Muscle layer of duodenum (tissue), 2 donors: ENCODE results near the gene CTAG1B.
"Not testable (repeated sequence)": the region's sequence is repeated elsewhere in the genome, so short reads cannot be mapped to it uniquely, and the experiment has no call there.

Experiments
- H3K27ac ChIP-seq: one replicate; pipeline ENCODE4 v1.7.0; 2013; ENCODE audit warnings: mild to moderate bottlenecking, low read length
- H3K27me3 ChIP-seq: one replicate; pipeline ENCODE4 v1.7.0; 2013; ENCODE audit warnings: low read depth, mild to moderate bottlenecking, control low read depth, low read length
- H3K36me3 ChIP-seq, 2 donors: one replicate each; pipeline ENCODE4 v1.7.0; 2013; ENCODE audit warnings: low read length in 2 of 2, control low read depth in 1 of 2, mild to moderate bottlenecking in 1 of 2; ENCODE audit not compliant: insufficient read depth in 2 of 2, control insufficient read depth in 1 of 2
- H3K4me1 ChIP-seq, 2 donors: one replicate each; pipeline ENCODE4 v1.7.0; 2013; ENCODE audit warnings: low read length in 2 of 2, mild to moderate bottlenecking in 2 of 2, control low read depth in 1 of 2, moderate library complexity in 1 of 2; ENCODE audit not compliant: insufficient read depth in 2 of 2, control insufficient read depth in 1 of 2
- H3K4me3 ChIP-seq, 2 donors: one replicate each; pipeline ENCODE4 v1.7.0; 2013; ENCODE audit warnings: low read length in 2 of 2, low read depth in 1 of 2, mild to moderate bottlenecking in 1 of 2
- H3K9me3 ChIP-seq, 2 donors: one replicate each; pipeline ENCODE4 v1.7.0; 2013; ENCODE audit warnings: low read length in 2 of 2, control low read depth in 1 of 2, mild to moderate bottlenecking in 1 of 2; ENCODE audit not compliant: control insufficient read depth in 1 of 2
- donor health status: healthy.

Gene CTAG1B

GRCh38 chrX:154653048-154653401 lies 33.9 kb upstream of the CTAG1B start:
- H3K4me3 ChIP-seq, result no peak overlapping the region

GRCh38 chrX:154652311-154653047 lies 33.4 kb upstream of the CTAG1B start:
- no peaks in the 10 kb centered on the region for H3K9me3 ChIP-seq
- no peaks in the 10 kb centered on the region for H3K4me1 ChIP-seq
- no peaks in the 10 kb centered on the region for H3K36me3 ChIP-seq
- no peak overlapping the region for H3K27ac ChIP-seq
- H3K27me3 ChIP-seq, result no peaks in the 10 kb centered on the region
- no peak overlapping the region for H3K4me3 ChIP-seq

More at GRCh38 chrX:154653048-154653401, 33.9 kb upstream of the CTAG1B start:
- Histone ChIP-seq H3K27me3 (no peaks in the 10 kb centered on the region), H3K27ac (no peak overlapping the region), H3K36me3 (no peaks in the 10 kb centered on the region), H3K9me3 (no peaks in the 10 kb centered on the region), H3K4me1 (no peaks in the 10 kb centered on the region)

- Histone ChIP-seq H3K4me3 (no peak overlapping the region), H3K9me3 (no peaks in the 10 kb centered on the region), H3K36me3 (no peaks in the 10 kb centered on the region), H3K4me1 (no peaks in the 10 kb centered on the region), H3K27ac (no peak overlapping the region), H3K27me3 (no peaks in the 10 kb centered on the region)
Measured at GRCh38 chrX:154650221-154650510, 31.1 kb upstream of the CTAG1B start.

GRCh38 chrX:154649503-154650220 lies 30.6 kb upstream of the CTAG1B start:
- no peaks in the 10 kb centered on the region for H3K27me3 ChIP-seq
- H3K9me3 ChIP-seq, result no peaks in the 10 kb centered on the region
- H3K4me3 ChIP-seq, result no peak overlapping the region
- no peaks in the 10 kb centered on the region for H3K36me3 ChIP-seq
- H3K27ac ChIP-seq, result no peak overlapping the region
- no peaks in the 10 kb centered on the region for H3K4me1 ChIP-seq

GRCh38 chrX:154648931-154649330 lies 29.8 kb upstream of the CTAG1B start:
- Histone ChIP-seq H3K4me3 (no peak overlapping the region), H3K4me1 (no peaks in the 10 kb centered on the region), H3K27me3 (no peaks in the 10 kb centered on the region), H3K9me3 (no peaks in the 10 kb centered on the region), H3K27ac (no peak overlapping the region), H3K36me3 (no peaks in the 10 kb centered on the region)

DNA sequence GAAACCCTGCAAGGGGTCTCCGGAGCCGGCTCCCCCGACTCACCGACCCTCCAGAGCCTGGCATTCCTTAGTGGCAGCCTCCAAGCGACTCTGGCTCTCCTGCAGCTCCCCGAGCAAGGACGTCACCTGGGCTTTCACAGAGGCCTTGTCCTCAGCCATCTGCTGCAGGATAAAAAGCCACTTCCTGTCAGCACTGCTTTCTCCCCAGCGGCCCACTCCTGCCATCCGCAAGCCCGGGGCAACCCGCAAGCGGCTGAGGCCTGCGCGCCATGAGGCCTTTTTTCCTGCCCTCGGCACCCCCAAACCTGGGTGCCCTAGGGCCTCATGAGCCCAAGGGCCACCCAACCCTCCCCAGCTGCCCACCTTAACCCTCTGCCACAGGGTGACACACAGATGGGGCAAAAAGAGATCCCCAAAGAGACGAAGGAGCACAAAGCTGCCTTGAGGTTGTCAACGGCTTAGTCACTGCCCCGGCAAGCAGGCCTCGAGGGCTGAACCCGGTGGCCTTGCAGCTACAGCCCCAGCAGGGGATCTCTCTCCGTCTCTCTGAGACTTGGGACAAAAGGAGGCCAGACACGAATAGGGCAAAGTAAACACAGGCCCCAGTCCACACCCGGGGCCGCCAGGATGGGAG lies 26.8 kb upstream of the CTAG1B start:
- not testable (repeated sequence) for H3K36me3 ChIP-seq, H3K27me3 ChIP-seq, H3K9me3 ChIP-seq, H3K27ac ChIP-seq, H3K4me3 ChIP-seq, H3K4me1 ChIP-seq

DNA sequence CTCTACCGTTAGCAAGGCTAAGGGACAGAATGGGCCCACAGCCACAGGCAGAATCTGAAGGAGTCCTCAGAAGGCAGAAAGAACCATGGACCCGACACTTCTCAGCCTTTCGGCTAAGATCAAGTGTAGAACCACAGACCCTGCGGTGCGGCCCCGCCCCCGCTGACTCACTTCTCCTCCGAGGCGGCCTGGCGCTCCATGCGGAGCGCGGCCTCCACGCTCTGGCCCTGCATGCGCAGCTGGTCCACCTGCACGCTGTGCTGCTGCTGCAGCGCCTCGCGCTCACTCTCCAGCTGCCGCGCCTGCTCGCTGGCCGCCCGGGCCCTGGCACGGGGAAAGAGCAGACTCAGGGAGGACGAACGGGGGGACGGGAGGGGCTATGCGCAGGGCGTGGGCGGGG lies 24.6 kb upstream of the CTAG1B start:
- not testable (repeated sequence) for H3K27me3 ChIP-seq, H3K27ac ChIP-seq, H3K4me3 ChIP-seq, H3K36me3 ChIP-seq, H3K4me1 ChIP-seq, H3K9me3 ChIP-seq

GRCh38 chrX:154641740-154642139 lies 22.7 kb upstream of the CTAG1B start:
- H3K27me3 ChIP-seq, H3K4me1 ChIP-seq, H3K36me3 ChIP-seq, H3K9me3 ChIP-seq, H3K4me3 ChIP-seq, H3K27ac ChIP-seq: not testable (repeated sequence)

DNA sequence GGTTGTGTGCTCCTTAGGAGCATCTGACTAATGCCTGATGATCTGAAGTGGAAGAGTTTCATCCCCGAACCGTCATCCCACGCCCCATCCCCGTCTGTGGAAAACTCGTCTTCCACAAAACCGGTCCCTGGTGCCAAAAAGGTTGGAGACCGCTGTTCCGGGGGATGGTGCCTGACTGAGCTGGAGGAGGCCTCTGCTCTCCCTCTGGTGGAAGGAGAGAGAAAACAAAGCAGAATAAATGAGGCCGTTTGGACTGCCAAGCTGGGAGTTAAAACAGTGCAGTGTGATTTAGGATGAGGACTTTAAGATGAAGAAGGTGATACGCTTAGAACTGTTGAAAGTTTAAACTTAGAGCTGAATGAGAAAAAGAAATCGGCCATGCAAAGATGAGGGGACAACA lies 14.6 kb upstream of the CTAG1B start:
- not testable (repeated sequence) for H3K4me3 ChIP-seq, H3K27me3 ChIP-seq, H3K27ac ChIP-seq, H3K9me3 ChIP-seq, H3K36me3 ChIP-seq, H3K4me1 ChIP-seq

DNA sequence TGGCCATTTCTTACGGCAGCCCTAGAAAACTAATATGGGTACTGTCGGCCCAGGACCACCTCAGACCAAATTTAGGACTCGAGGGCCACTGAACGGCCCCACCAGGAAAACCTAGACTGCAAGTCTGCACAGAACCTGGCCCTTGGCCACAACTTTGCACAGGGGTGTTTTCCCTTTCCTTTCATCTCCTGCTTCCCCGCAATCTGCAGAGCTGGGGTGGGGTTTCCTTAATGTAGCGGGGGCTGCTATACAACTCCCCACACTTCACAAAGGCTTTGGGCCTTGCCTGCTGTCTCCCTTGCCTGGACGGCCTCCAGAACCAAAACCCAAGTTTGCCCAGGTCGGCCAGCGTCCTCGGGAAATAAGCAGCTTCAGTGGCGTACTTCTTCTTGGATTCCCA lies 11.9 kb upstream of the CTAG1B start:
- H3K27me3 ChIP-seq, H3K4me1 ChIP-seq, H3K36me3 ChIP-seq, H3K4me3 ChIP-seq, H3K9me3 ChIP-seq, H3K27ac ChIP-seq: not testable (repeated sequence)

DNA sequence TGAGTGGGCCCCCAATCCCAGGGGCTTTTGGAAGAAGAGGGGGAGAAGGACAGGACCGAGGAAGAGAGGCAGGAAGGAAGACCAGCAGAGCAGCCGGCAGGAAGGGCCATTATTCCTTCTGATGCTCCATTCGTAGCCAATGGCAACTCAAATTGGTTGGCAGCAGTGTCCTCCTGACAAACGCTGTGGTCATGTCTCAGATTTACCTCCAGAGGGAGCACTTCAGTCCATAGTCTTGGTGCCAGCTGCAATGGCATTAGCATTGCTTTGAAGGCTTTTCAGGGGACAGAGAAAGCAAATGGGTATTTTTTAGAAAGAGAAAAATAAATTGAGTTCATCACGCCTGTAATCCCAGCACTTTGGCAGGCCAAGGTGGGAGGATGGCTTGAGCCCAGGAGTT lies 9.9 kb upstream of the CTAG1B start:
- H3K9me3 ChIP-seq, H3K36me3 ChIP-seq, H3K4me3 ChIP-seq, H3K27ac ChIP-seq, H3K27me3 ChIP-seq, H3K4me1 ChIP-seq: not testable (repeated sequence)
